BLaER1 (cell line): ENCODE results near the gene PCBP4.
A peak's percentile ranks its signal among the peaks of the same experiment; 100 is the strongest.

Experiments used
- H3K27ac ChIP-seq: shearing (Covaris generic); formaldehyde crosslinking; 2 replicates; pipeline ENCODE4 v1.8.1; 2022
- H3K27me3 ChIP-seq: shearing (Covaris generic); formaldehyde crosslinking; 2 replicates; pipeline ENCODE4 v1.8.1; 2022
- H3K36me3 ChIP-seq: shearing (Covaris generic); formaldehyde crosslinking; 2 replicates; pipeline ENCODE4 v1.8.1; 2022
- H3K4me1 ChIP-seq: shearing (Covaris generic); formaldehyde crosslinking; 2 replicates; pipeline ENCODE4 v1.8.1; 2022
- H3K4me2 ChIP-seq: shearing (Covaris generic); formaldehyde crosslinking; 2 replicates; pipeline ENCODE4 v1.8.1; 2022
- H3K4me3 ChIP-seq: shearing (Covaris generic); formaldehyde crosslinking; 2 replicates; pipeline ENCODE4 v1.8.1; 2022
- H3K9ac ChIP-seq: shearing (Covaris generic); formaldehyde crosslinking; 2 replicates; pipeline ENCODE4 v1.8.1; 2022
- H3K9me3 ChIP-seq: shearing (Covaris generic); formaldehyde crosslinking; 2 replicates; pipeline ENCODE4 v1.8.1; 2022
- H4K20me1 ChIP-seq: shearing (Covaris generic); formaldehyde crosslinking; 2 replicates; pipeline ENCODE4 v1.8.1; 2022
- Cebpa-rat ChIP-seq: shearing (Covaris generic); IDR thresholded peaks from 2 replicates; pipeline ENCODE4 v1.8.1; 2022

The PCBP4 gene

GRCh38 chr3:51967384-51968169 lies at the start of gene PCBP4:
TSS of gene PCBP4 (minus strand) at chr3:51967454. CDS start at chr3:51961240, 6,214 bp downstream.
- Histone ChIP-seq H3K9me3 (no peaks in the 10 kb centered on the region), H3K9ac (peak within 1 kb of the TSS; percentile 93), H3K4me1 (peaks cover 89% of the 10 kb centered on the region), H3K27ac (peak within 1 kb of the TSS; percentile 95), H3K27me3 (no peaks in the 10 kb centered on the region), H3K4me2 (peak within 1 kb of the TSS; percentile 97), H3K36me3 (peaks cover 13% of the 10 kb centered on the region; the same call in 1 of the 2 replicates), H4K20me1 (peaks cover 50% of the 10 kb centered on the region), H3K4me3 (peak within 1 kb of the TSS; percentile 82)
- no peak for TF ChIP-seq Cebpa-rat

- Histone ChIP-seq H3K27me3 (no peaks in the 10 kb centered on the region), H4K20me1 (no peaks in the 10 kb centered on the region), H3K9me3 (no peaks in the 10 kb centered on the region), H3K27ac (peak overlapping the region; percentile 49), H3K4me3 (no peak overlapping the region), H3K4me2 (peak overlapping the region; percentile 93), H3K9ac (no peak overlapping the region), H3K36me3 (no peaks in the 10 kb centered on the region), H3K4me1 (peaks cover 80% of the 10 kb centered on the region)
- no peak for TF ChIP-seq Cebpa-rat
Observed at GRCh38 chr3:52015438-52016228, 48.4 kb upstream of the PCBP4 start.

- no peak overlapping the region for H3K4me3 ChIP-seq
Observed at GRCh38 chr3:52014613-52015012, 47.4 kb upstream of the PCBP4 start.

GRCh38 chr3:52013802-52014598 lies 46.7 kb upstream of the PCBP4 start:
- Histone ChIP-seq H3K9ac (no peak overlapping the region), H3K27ac (no peak overlapping the region), H3K4me2 (peak overlapping the region; percentile 93), H4K20me1 (no peaks in the 10 kb centered on the region), H3K9me3 (no peaks in the 10 kb centered on the region), H3K4me1 (peaks cover 64% of the 10 kb centered on the region), H3K27me3 (no peaks in the 10 kb centered on the region), H3K4me3 (no peak overlapping the region), H3K36me3 (no peaks in the 10 kb centered on the region)
- no peak for TF ChIP-seq Cebpa-rat

More at GRCh38 chr3:52014613-52015012, 47.4 kb upstream of the PCBP4 start:
- Histone ChIP-seq H4K20me1 (no peaks in the 10 kb centered on the region), H3K4me2 (peak overlapping the region; percentile 93), H3K27ac (peak overlapping the region; percentile 49), H3K36me3 (no peaks in the 10 kb centered on the region), H3K4me1 (peaks cover 70% of the 10 kb centered on the region), H3K27me3 (no peaks in the 10 kb centered on the region), H3K9ac (peak overlapping the region; percentile 30; the same call in 1 of the 2 replicates), H3K9me3 (no peaks in the 10 kb centered on the region)
- TF ChIP-seq Cebpa-rat, result no peak

- Histone ChIP-seq H3K4me2 (0 out of 2 replicates have a peak overlapping the region, but pooled peaks have one; percentile 11), H3K27me3 (no peaks in the 10 kb centered on the region), H3K4me3 (no peak overlapping the region), H3K9ac (no peak overlapping the region), H3K9me3 (no peaks in the 10 kb centered on the region), H3K4me1 (peaks cover 51% of the 10 kb centered on the region), H3K36me3 (no peaks in the 10 kb centered on the region), H4K20me1 (no peaks in the 10 kb centered on the region), H3K27ac (no peak overlapping the region)
- TF ChIP-seq Cebpa-rat, result no peak
Observed at GRCh38 chr3:52012699-52013098, 45.4 kb upstream of the PCBP4 start.

- H4K20me1 ChIP-seq, result no peaks in the 10 kb centered on the region
- H3K4me1 ChIP-seq, result peaks cover 43% of the 10 kb centered on the region
- TF ChIP-seq Cebpa-rat, result no peak
- H3K9ac ChIP-seq, result no peak overlapping the region
- H3K4me2 ChIP-seq, result no peak overlapping the region
- no peaks in the 10 kb centered on the region for H3K36me3 ChIP-seq
- H3K4me3 ChIP-seq, result no peak overlapping the region
- no peaks in the 10 kb centered on the region for H3K9me3 ChIP-seq
- no peaks in the 10 kb centered on the region for H3K27me3 ChIP-seq
- H3K27ac ChIP-seq, result no peak overlapping the region
Observed at GRCh38 chr3:52010431-52010830, 43.2 kb upstream of the PCBP4 start.

GRCh38 chr3:52007291-52007690 lies 40.0 kb upstream of the PCBP4 start:
- H3K4me3 ChIP-seq, result no peak overlapping the region
- no peak overlapping the region for H3K27ac ChIP-seq
- no peak overlapping the region for H3K9ac ChIP-seq
- H3K4me1 ChIP-seq, result peaks cover 35% of the 10 kb centered on the region
- no peak overlapping the region for H3K4me2 ChIP-seq
- no peaks in the 10 kb centered on the region for H3K9me3 ChIP-seq
- H4K20me1 ChIP-seq, result no peaks in the 10 kb centered on the region
- no peaks in the 10 kb centered on the region for H3K36me3 ChIP-seq
- no peak for TF ChIP-seq Cebpa-rat
- H3K27me3 ChIP-seq, result no peaks in the 10 kb centered on the region

- no peak overlapping the region for H3K27ac ChIP-seq
- no peaks in the 10 kb centered on the region for H4K20me1 ChIP-seq
- peaks cover 40% of the 10 kb centered on the region for H3K4me1 ChIP-seq
- no peaks in the 10 kb centered on the region for H3K36me3 ChIP-seq
- TF ChIP-seq Cebpa-rat, result no peak
- no peak overlapping the region for H3K4me3 ChIP-seq
- H3K9me3 ChIP-seq, result no peaks in the 10 kb centered on the region
- no peaks in the 10 kb centered on the region for H3K27me3 ChIP-seq
- peak overlapping the region; percentile 76 for H3K4me2 ChIP-seq
- H3K9ac ChIP-seq, result no peak overlapping the region
Observed at GRCh38 chr3:52006820-52007133, 39.5 kb upstream of the PCBP4 start.

GRCh38 chr3:52006017-52006819 lies 39.0 kb upstream of the PCBP4 start:
- no peaks in the 10 kb centered on the region for H3K36me3 ChIP-seq
- peak overlapping the region; percentile 76 for H3K4me2 ChIP-seq
- H3K27ac ChIP-seq, result 0 out of 2 replicates have a peak overlapping the region, but pooled peaks have one; percentile 64
- H3K27me3 ChIP-seq, result no peaks in the 10 kb centered on the region
- H3K9me3 ChIP-seq, result no peaks in the 10 kb centered on the region
- no peaks in the 10 kb centered on the region for H4K20me1 ChIP-seq
- H3K4me1 ChIP-seq, result peaks cover 46% of the 10 kb centered on the region
- H3K4me3 ChIP-seq, result no peak overlapping the region
- no peak for TF ChIP-seq Cebpa-rat
- H3K9ac ChIP-seq, result peak overlapping the region; percentile 48
